Muscle layer of duodenum (tissue), 2 donors: ENCODE measurements around the gene AFAP1L2.
A peak's percentile ranks its signal among the peaks of the same experiment; 100 is the strongest.

ENCODE experiments used
- H3K27ac ChIP-seq: one replicate; pipeline ENCODE4 v1.7.0; 2013; ENCODE audit warnings: mild to moderate bottlenecking, low read length
- H3K27me3 ChIP-seq: one replicate; pipeline ENCODE4 v1.7.0; 2013; ENCODE audit warnings: low read depth, mild to moderate bottlenecking, control low read depth, low read length
- H3K36me3 ChIP-seq, 2 donors: one replicate each; pipeline ENCODE4 v1.7.0; 2013; ENCODE audit warnings: low read length in 2 of 2, control low read depth in 1 of 2, mild to moderate bottlenecking in 1 of 2; ENCODE audit not compliant: insufficient read depth in 2 of 2, control insufficient read depth in 1 of 2
- H3K4me1 ChIP-seq, 2 donors: one replicate each; pipeline ENCODE4 v1.7.0; 2013; ENCODE audit warnings: low read length in 2 of 2, mild to moderate bottlenecking in 2 of 2, control low read depth in 1 of 2, moderate library complexity in 1 of 2; ENCODE audit not compliant: insufficient read depth in 2 of 2, control insufficient read depth in 1 of 2
- H3K4me3 ChIP-seq, 2 donors: one replicate each; pipeline ENCODE4 v1.7.0; 2013; ENCODE audit warnings: low read length in 2 of 2, low read depth in 1 of 2, mild to moderate bottlenecking in 1 of 2
- H3K9me3 ChIP-seq, 2 donors: one replicate each; pipeline ENCODE4 v1.7.0; 2013; ENCODE audit warnings: low read length in 2 of 2, control low read depth in 1 of 2, mild to moderate bottlenecking in 1 of 2; ENCODE audit not compliant: control insufficient read depth in 1 of 2
- donor health status: healthy.

AFAP1L2 gene

GRCh38 chr10:114386452-114386851, 17.9 kb downstream of the AFAP1L2 start:
- Histone ChIP-seq H3K36me3 (no peaks in the 10 kb centered on the region), H3K27ac (no peak overlapping the region), H3K4me1 (peaks cover 0 to 25% of the 10 kb centered on the region in 2 donors), H3K4me3 (no peak overlapping the region), H3K9me3 (no peaks in the 10 kb centered on the region), H3K27me3 (no peaks in the 10 kb centered on the region)

DNA sequence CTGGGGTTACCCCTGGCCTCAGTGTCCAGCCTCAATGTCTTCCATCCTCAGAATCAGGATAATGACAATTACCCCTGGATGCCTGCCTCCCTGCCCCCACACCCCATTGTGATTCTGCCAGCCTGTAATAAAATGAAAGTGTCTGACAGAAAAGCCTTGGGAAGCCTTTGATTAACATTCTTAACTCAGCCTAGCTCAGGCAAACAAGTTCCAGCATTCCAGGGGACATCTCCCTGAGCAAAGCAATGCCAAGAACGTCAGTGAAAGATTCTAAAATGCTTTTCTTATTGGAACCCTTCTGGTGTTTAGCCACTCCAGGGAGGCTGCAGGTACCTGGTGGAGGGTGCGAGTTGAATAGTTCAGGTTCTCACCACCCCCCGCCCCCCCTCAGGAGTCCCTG, 18.7 kb downstream of the AFAP1L2 start:
- no peak overlapping the region for H3K4me3 ChIP-seq
- no peaks in the 10 kb centered on the region for H3K36me3 ChIP-seq
- no peak overlapping the region for H3K27ac ChIP-seq
- H3K9me3 ChIP-seq = no peaks in the 10 kb centered on the region
- H3K27me3 ChIP-seq = no peaks in the 10 kb centered on the region
- H3K4me1 ChIP-seq = peaks cover 0 to 25% of the 10 kb centered on the region in 2 donors

- Histone ChIP-seq H3K36me3 (no peaks in the 10 kb centered on the region), H3K4me3 (no peak overlapping the region), H3K27ac (no peak overlapping the region), H3K9me3 (no peaks in the 10 kb centered on the region), H3K4me1 (peaks cover 0 to 25% of the 10 kb centered on the region in 2 donors), H3K27me3 (no peaks in the 10 kb centered on the region)
Measured at GRCh38 chr10:114384601-114385000, 19.7 kb downstream of the AFAP1L2 start.

DNA sequence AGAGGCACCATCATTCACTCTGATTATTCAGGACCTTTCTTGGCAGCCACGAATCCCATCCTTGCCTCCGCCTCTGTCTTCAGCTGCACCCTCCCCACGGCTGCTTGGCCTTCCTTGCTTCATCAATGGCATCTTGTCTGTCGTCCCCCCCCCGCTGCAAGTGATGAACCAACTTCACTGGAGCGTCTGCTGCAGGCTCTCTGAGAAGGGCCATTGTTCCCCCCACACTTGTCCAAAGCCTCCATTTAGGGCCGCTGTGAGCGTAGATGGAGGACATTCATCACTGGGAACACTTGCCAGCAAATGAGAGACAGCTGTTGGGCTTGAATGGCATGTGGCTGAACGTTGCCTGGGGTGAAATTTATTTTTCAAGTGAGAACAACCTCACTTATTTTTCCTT, 20.1 kb downstream of the AFAP1L2 start:
- peaks cover 0 to 23% of the 10 kb centered on the region in 2 donors for H3K4me1 ChIP-seq
- no peaks in the 10 kb centered on the region for H3K27me3 ChIP-seq
- H3K27ac ChIP-seq = no peak overlapping the region
- no peak overlapping the region for H3K4me3 ChIP-seq
- H3K9me3 ChIP-seq = no peaks in the 10 kb centered on the region
- no peaks in the 10 kb centered on the region for H3K36me3 ChIP-seq

DNA sequence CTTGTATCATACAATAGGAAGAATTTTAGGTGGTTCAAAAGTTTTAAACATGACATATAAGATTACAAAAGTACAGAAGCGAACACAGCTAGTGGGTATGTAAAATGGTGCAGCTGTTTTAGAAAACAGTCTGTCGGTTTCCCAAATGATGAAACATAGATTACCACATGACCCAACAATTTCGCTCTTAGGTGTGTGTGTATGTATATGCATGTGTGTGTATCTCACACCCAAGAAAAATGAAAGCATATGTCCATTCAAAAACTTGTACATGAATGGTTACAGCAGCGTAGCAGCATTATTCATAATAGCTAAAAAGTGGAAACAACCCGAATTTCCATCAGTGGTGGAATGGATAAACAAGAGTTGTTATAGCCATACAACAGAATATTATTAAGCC, 23.5 kb downstream of the AFAP1L2 start:
- Histone ChIP-seq H3K27me3 (no peaks in the 10 kb centered on the region), H3K36me3 (no peaks in the 10 kb centered on the region), H3K27ac (no peak overlapping the region), H3K9me3 (no peaks in the 10 kb centered on the region), H3K4me3 (no peak overlapping the region), H3K4me1 (peaks cover 0 to 18% of the 10 kb centered on the region in 2 donors)

- H3K27ac ChIP-seq = peak overlapping the region; percentile 14
- H3K27me3 ChIP-seq = no peaks in the 10 kb centered on the region
- no peaks in the 10 kb centered on the region for H3K36me3 ChIP-seq
- peaks cover 0 to 18% of the 10 kb centered on the region in 2 donors for H3K4me1 ChIP-seq
- H3K4me3 ChIP-seq = no peak overlapping the region
- H3K9me3 ChIP-seq = no peaks in the 10 kb centered on the region
Measured at GRCh38 chr10:114380060-114380459, 24.2 kb downstream of the AFAP1L2 start.

GRCh38 chr10:114379631-114380041, 24.7 kb downstream of the AFAP1L2 start:
- H3K27ac ChIP-seq = peak overlapping the region; percentile 14

DNA sequence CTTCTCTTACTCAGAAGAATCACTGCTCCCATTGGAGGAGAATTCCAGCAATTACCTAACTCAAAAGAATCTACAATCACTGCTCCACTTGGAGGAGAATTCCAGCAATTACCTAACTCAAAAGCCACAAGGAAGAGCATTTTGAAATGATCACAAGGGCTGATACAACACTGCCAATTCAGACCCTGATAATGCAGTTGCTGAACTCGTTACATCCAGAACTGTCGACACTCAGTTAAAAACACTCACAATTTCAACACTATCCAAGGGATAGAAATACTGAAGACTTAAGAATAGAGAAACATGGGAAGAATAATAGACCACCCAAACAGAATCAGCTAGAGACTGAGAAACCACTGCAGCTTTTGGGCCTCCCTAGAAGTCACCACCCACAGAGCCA, 27.8 kb downstream of the AFAP1L2 start:
- Histone ChIP-seq H3K9me3 (no peaks in the 10 kb centered on the region), H3K27ac (no peak overlapping the region), H3K4me1 (peaks cover 4 to 24% of the 10 kb centered on the region in 2 donors), H3K27me3 (no peaks in the 10 kb centered on the region), H3K4me3 (no peak overlapping the region), H3K36me3 (no peaks in the 10 kb centered on the region)

More at GRCh38 chr10:114379631-114380041, 24.7 kb downstream of the AFAP1L2 start:
- H3K9me3 ChIP-seq = no peaks in the 10 kb centered on the region
- H3K4me3 ChIP-seq = no peak overlapping the region
- H3K36me3 ChIP-seq = no peaks in the 10 kb centered on the region
- peaks cover 0 to 17% of the 10 kb centered on the region in 2 donors for H3K4me1 ChIP-seq
- H3K27me3 ChIP-seq = no peaks in the 10 kb centered on the region

- Histone ChIP-seq H3K4me3 (no peak overlapping the region), H3K36me3 (no peaks in the 10 kb centered on the region), H3K27ac (no peak overlapping the region), H3K27me3 (no peaks in the 10 kb centered on the region), H3K4me1 (peaks cover 4 to 29% of the 10 kb centered on the region in 2 donors), H3K9me3 (no peaks in the 10 kb centered on the region)
Measured at GRCh38 chr10:114375047-114375446, 29.3 kb downstream of the AFAP1L2 start.

DNA sequence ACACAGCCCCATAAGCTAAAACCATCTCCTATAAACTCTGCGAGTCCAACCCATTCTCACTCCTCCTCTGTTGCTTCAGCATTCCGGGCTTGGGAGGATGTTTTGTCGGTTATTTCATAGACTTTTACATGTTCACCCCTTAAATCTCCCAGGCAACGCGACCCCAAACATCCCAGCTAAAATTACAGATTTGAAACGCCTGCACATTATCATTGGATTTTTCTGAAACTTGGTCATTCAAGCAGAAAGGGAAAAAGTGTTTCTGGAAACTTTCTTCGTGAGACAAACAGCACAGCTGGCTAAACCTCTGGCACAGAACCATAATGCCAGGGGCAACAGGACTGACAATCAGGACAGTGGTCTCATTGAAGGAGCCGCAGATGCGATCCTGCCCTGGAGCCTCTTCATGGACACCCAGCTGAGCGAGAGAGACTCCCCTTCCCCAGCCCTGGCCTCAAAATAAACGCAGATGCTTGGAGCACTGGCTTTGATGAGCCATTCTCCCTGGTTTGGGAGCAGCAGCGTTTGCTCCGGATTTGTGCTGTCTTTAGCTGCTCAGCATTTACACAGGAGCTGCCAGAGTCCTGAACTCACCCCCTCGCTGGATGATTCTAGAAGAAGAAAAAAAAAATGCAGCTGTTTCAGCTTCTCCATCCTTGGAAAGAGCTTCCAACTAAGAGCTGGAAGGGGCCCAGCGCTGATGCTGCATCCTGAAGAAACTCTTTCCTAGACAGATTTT, 30.1 kb downstream of the AFAP1L2 start:
- Histone ChIP-seq H3K4me3 (no peak overlapping the region), H3K27me3 (no peaks in the 10 kb centered on the region), H3K27ac (peak overlapping the region; percentile 76), H3K4me1 (peaks cover 4 to 29% of the 10 kb centered on the region in 2 donors), H3K9me3 (no peaks in the 10 kb centered on the region), H3K36me3 (no peaks in the 10 kb centered on the region)

- Histone ChIP-seq H3K36me3 (no peaks in the 10 kb centered on the region), H3K9me3 (no peaks in the 10 kb centered on the region), H3K4me3 (no peak overlapping the region), H3K4me1 (peaks cover 4 to 29% of the 10 kb centered on the region in 2 donors), H3K27ac (peak overlapping the region; percentile 76), H3K27me3 (no peaks in the 10 kb centered on the region)
Measured at GRCh38 chr10:114373631-114374030, 30.7 kb downstream of the AFAP1L2 start.

DNA sequence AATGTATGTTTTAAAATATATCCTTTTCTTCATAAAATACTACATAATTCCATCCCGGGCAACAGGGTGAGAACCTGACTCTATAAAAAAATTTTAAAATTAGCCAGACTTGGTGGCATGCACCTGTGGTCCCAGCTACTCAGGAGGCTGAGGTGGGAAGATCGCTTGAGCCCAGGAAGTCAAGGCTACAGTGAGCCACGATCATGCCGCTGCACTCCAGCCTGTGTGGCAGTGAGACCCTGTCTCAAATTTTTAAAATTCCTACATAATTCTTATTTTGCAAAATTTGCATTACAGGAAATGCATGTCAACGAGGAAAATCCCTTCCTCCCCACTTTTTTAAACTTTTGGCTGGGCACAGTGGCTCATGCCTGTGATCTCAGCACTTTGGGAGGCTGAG, 31.3 kb downstream of the AFAP1L2 start:
- Histone ChIP-seq H3K4me3 (no peak overlapping the region), H3K27ac (no peak overlapping the region), H3K4me1 (peaks cover 4 to 32% of the 10 kb centered on the region in 2 donors), H3K27me3 (no peaks in the 10 kb centered on the region), H3K36me3 (no peaks in the 10 kb centered on the region), H3K9me3 (no peaks in the 10 kb centered on the region)
